ENCODE measurements around the gene TTLL9.

TTLL9 gene

DNA sequence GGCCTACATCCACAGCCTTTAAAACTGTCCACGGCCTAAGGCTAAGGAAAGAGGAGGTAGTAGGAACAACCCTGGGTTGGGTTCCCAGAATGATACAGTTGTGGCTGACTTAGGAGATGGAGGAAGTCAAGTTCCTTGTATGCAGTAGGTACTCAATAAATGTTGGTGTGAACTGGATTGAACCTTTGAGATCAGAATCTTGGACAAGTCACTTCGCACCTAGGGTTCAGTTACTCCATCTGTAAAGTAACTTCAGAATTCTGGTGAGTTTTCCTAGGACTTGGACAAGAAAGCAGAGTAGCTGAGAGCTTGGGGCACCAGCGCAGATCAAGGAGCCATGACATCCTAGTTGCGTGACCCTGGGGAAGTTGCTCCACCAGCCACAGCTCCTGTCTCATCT lies 106.6 kb downstream of the TTLL9 start:
- no peak for DNase-seq (ENCODE audit: low read depth)

DNA sequence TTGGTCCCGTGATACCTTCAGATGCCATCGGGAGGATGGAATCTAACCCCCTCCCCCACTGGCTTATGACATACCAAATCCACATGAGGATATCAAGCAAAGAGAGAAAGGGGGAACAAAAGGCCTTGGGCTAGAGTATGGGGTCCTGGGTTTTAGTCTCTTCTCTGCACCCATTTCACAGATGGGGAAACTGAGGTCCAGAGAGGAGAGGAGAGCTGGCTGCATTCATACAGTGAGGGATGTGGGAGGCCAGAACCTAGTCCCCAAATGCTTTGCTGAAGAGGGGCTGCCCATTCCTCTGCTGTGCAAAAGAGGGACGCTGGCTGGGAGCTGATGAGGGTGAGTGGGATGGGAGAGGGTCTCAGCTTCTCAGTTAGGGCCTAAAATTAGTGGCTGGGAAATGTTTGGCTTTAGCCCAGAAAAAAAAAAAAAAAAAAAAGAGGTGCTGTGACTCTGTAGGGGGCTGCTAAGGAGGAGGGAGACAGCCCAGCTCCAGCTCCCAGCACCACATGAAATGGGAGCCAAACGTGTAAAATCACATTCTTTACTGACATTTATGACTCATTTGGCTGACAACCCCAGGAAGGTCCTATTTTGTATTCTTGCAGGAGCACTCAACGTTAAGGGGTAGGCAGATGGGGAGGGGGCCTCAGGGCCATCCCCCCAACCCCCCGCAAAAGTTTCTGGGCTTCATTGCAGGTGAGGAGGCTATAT lies 109.4 kb downstream of the TTLL9 start:
- no peak for DNase-seq (ENCODE audit: low read depth)

DNA sequence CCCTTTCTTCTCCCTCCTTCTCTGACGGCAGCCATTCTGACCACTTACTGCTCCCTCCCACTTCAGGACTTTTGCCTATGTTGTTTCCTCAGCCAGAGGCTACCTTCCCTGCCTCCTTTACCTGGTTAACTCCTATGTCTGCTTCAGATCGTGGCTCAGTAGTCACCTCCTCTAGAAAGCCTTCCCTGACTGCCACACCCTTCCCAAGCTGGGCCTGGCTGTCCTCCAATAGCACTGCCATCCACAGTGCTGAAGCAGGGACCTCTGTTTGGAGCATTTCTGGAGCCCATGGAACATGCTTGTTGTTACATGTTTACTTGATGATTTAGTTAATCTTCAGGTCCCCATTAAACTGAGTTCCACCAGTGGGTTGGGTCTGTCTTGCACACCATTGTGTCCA lies 111.3 kb downstream of the TTLL9 start:
- DNase-seq (ENCODE audit: low read depth): no peak

DNA sequence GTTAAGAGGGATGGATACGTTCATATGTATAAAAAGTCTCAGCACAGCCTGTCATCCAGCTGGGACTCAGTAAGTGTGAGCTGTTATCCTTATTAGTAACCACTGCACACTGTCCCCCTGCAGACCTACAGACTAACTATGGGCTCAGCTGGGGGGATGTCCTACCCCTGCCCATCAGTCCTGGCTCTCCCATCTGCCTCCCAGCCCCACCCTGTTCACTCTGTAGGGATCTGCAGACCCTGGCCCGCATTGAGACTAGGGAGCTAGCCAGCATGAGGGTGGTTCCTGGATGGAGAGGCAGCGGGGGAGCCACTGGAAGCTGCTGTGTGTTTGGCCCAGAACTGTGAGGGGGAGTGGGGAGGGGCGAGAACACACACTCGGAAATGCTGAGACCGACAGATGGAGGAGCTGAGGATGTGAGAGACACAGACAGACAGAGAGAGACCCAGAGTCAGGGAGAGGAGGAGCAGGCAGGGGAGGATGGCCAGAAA lies 114.6 kb downstream of the TTLL9 start:
- DNase-seq (ENCODE audit: low read depth): no peak

DNA sequence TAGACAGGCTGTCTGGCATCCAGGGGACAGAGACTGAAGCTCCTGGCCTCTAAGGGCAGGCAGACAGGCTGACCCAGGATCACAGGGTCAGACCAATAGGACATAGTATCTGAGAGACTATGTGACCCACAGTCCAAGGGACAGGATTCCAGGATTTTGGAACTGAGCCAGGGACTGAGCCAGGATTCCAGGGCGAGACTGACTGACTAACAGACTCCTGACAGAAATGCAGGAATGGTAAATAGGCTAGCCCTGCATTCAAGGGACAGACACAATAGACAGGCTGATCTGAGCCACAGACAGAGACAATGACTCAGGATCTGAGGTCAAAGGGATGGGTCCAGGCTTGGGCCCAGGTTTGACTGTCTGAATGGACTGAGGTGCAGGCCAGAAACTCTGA lies 117.3 kb downstream of the TTLL9 start:
- no peak for DNase-seq (ENCODE audit: low read depth)

- DNase-seq (ENCODE audit: low read depth): no peak
Measured at GRCh38 chr20:31988430-31989015, 118.1 kb downstream of the TTLL9 start.

- DNase-seq (ENCODE audit: low read depth): no peak
Measured at GRCh38 chr20:31989030-31989645, 118.7 kb downstream of the TTLL9 start.

DNA sequence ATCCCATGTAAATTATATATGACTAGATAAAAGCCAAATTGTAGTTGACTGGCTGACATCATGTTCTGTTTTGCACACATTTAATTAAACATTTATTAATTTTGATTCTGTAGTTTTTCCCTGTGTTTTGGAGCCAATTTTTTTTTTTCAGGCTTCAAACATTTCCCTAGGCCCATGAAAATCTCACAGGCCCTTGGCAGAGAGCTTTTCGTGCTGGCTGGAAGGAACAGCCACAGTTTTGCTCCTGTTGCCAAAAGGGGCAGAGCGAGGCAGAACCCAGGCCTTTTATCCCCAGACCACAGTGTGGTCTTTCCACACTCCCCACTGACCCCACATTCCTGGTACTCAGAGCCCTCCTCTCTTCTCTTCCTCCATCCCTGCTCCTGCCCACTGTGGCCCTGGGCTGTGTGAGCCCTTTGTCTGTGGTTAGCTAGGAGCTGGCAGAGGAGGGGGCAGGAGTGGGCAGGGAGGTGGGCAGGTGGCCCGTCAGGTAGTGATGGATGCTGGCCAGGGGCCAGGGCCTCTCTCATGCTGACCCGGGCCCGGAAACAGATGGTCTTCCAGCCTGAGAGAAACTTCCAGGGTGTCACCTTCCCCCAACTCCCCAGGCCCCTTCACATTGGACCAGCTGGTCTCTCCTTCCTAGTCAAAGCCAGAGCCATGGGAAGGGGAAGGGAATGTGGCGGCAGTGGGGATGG lies 120.4 kb downstream of the TTLL9 start:
- DNase-seq (ENCODE audit: low read depth): no peak

DNA sequence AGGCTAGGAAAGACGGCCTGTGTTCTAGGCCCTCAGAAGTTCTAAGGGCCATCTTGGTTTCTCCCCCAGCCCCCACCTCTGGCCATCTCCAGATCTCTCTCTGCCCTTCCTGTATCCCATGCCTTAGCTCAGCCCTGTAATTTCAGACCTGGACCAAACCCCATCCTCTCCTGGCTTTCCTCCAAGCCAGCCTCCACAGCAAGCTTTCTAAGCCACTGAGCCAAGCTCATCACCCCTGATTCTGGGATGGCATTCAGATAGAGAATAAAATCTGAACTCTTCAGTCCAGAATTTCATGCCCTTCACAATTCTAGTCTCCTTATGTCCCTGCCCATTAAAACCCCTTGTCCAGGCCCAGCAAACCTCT lies 120.9 kb downstream of the TTLL9 start:
- no peak for DNase-seq (ENCODE audit: low read depth)

GRCh38 chr20:31992086-31992485 lies 121.7 kb downstream of the TTLL9 start:
- DNase-seq (ENCODE audit: low read depth): no peak

Data from activated T-helper 1 cell treated with Interleukin-2 at 50 U/mL for 16 hours (primary cell).